ENCODE results near the gene HORMAD1. TPM values are rescaled to one million over a fixed set of nuclear protein-coding genes. Genes with fewer than 3 reads are reported as not detected.

The HORMAD1 gene
- total and polyA plus RNA-seq, 2 experiments from 2014 or later: not detected

GRCh38 chr1:150703427-150703826 is 17.3 kb downstream of the HORMAD1 start (continued):
- TF ChIP-seq REST (IDR thresholded peaks at IDR 0.05; ENCODE audit: unreplicated experiment) (no peak), ZNF331 (CRISPR knock-in tag; IDR thresholded peaks at IDR 0.05; ENCODE audit: low read depth) (no peak)

GRCh38 chr1:150696995-150697927 is 23.4 kb downstream of the HORMAD1 start, which contains the start of gene GOLPH3L:
Gene GOLPH3L, minus strand, starts transcription at chr1:150697154. Its CDS starts 2,316 bp downstream, at chr1:150694838.
- H3K4me1 ChIP-seq (ENCODE audit: insufficient read depth): no peaks in the 10 kb centered on the region
- H3K4me3 ChIP-seq: peak within 1 kb of the TSS; percentile 54
- no peaks in the 10 kb centered on the region for H3K9me2 ChIP-seq (ENCODE audit: insufficient read depth)
- Mint-ChIP-seq H3K27ac (peak within 1 kb of the TSS; percentile 97), H3K27me3 (ENCODE audit: insufficient read depth, low read depth, poor library complexity) (peaks cover 2% of the 10 kb centered on the region), H3K9me3 (no peaks in the 10 kb centered on the region), H3K4me3 (peak within 1 kb of the TSS; percentile 100), H3K4me1 (peaks cover 10% of the 10 kb centered on the region; the same call in 2 of the 3 replicates), H3K36me3 (ENCODE audit: low read depth) (peaks cover 30% of the 10 kb centered on the region)
- H3F3A ChIP-seq (replicated peaks; ENCODE audit: low read depth): no peaks in the 10 kb centered on the region
- no peak within 1 kb of the TSS for H3K27ac ChIP-seq (ENCODE audit: low read depth)
- H3K27me3 ChIP-seq (ENCODE audit: insufficient read depth): no peaks in the 10 kb centered on the region
- no peaks in the 10 kb centered on the region for H4K20me1 ChIP-seq (replicated peaks; ENCODE audit: insufficient read depth)
- H3K79me2 ChIP-seq (replicated peaks; ENCODE audit: insufficient read depth): peaks cover 26% of the 10 kb centered on the region
- peak within 1 kb of the TSS; percentile 74 for H3K4me2 ChIP-seq
- TF ChIP-seq ZNF114 (CRISPR knock-in tag; IDR thresholded peaks at IDR 0.05): no peak
- peak; percentile 69 for TF ChIP-seq CREB1 (CRISPR knock-in tag; IDR thresholded peaks at IDR 0.05; ENCODE audit: low read depth)
- peak; percentile 83 for TF ChIP-seq POLR2AphosphoS5 (IDR thresholded peaks at IDR 0.05; ENCODE audit: low read depth)
- ATAC-seq: peak; percentile 100
- peaks cover 20% of the 10 kb centered on the region; the same call in 1 of the 2 replicates for H3K36me3 ChIP-seq (ENCODE audit: insufficient read depth)
- DNase-seq (ENCODE audit: low spot score): peak; percentile 99
- peak within 1 kb of the TSS; percentile 1; the same call in 1 of the 2 replicates for H2AFZ ChIP-seq

GRCh38 chr1:150696590-150696989 is 24.1 kb downstream of the HORMAD1 start:
- H3K79me2 ChIP-seq (replicated peaks; ENCODE audit: insufficient read depth): peaks cover 29% of the 10 kb centered on the region
- no peak overlapping the region for H3K27ac ChIP-seq (ENCODE audit: low read depth)
- Mint-ChIP-seq H3K36me3 (ENCODE audit: low read depth) (peaks cover 35% of the 10 kb centered on the region), H3K27me3 (ENCODE audit: insufficient read depth, low read depth, poor library complexity) (peaks cover 2% of the 10 kb centered on the region), H3K9me3 (no peaks in the 10 kb centered on the region), H3K4me3 (peak overlapping the region; percentile 100), H3K4me1 (peaks cover 10% of the 10 kb centered on the region; the same call in 2 of the 3 replicates), H3K27ac (peak overlapping the region; percentile 97)
- peaks cover 22% of the 10 kb centered on the region; the same call in 1 of the 2 replicates for H3K36me3 ChIP-seq (ENCODE audit: insufficient read depth)
- peak; percentile 39 for ATAC-seq
- H3K4me1 ChIP-seq (ENCODE audit: insufficient read depth): no peaks in the 10 kb centered on the region
- H3K27me3 ChIP-seq (ENCODE audit: insufficient read depth): no peaks in the 10 kb centered on the region
- DNase-seq (ENCODE audit: low spot score): peak; percentile 28
- no peaks in the 10 kb centered on the region for H4K20me1 ChIP-seq (replicated peaks; ENCODE audit: insufficient read depth)
- H3K4me2 ChIP-seq: peak overlapping the region; percentile 74
- no peaks in the 10 kb centered on the region for H3F3A ChIP-seq (replicated peaks; ENCODE audit: low read depth)
- H2AFZ ChIP-seq: no peak overlapping the region
- no peaks in the 10 kb centered on the region for H3K9me2 ChIP-seq (ENCODE audit: insufficient read depth)
- H3K4me3 ChIP-seq: peak overlapping the region; percentile 54
- TF ChIP-seq JUNB (IDR thresholded peaks at IDR 0.05; ENCODE audit: unreplicated experiment) (no peak), NANOG (IDR thresholded peaks at IDR 0.05; ENCODE audit: borderline replicate concordance) (no peak), REST (IDR thresholded peaks at IDR 0.05; ENCODE audit: unreplicated experiment) (no peak), CREB1 (CRISPR knock-in tag; IDR thresholded peaks at IDR 0.05; ENCODE audit: low read depth) (no peak), EZH2 (IDR thresholded peaks at IDR 0.05; ENCODE audit: low read depth, unreplicated experiment) (no peak), CTCF (conservative IDR thresholded peaks at IDR 0.05; ENCODE audit: low read depth in 2 of 2) (no peak), ZNF331 (CRISPR knock-in tag; IDR thresholded peaks at IDR 0.05; ENCODE audit: low read depth) (no peak), ZNF114 (CRISPR knock-in tag; IDR thresholded peaks at IDR 0.05) (no peak), STAT1 (IDR thresholded peaks at IDR 0.05; ENCODE audit: unreplicated experiment) (no peak)

All from GM23338 (cell line).